ENCODE data around the gene POU6F1.

DNA sequence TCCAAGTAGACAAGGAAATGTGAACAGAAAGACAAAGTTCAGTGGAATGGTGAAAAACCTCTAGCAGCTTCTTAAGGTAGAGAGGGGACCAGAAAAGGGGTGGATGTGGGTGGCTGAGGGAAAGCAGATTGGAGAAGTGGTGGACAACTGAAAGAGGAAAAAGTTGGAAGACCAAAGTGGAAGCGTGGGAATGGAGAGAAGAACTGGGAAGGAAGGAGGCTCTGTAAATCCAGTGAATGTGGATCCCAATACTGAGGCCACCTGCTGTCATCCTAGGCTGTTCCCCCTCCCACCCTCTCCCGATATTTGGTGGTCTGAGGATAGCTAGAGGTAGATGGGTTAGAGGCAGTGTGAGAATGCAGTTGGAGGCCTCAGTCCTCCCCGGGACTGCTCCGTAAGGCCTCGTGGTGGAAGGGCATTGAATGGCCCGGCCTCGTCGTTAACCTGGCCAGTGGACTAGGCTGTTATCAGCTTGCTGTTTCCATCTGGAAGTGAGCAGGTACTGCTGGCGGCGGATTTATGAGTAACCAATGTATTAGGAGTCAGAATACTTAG, 822 bp upstream of the POU6F1 start:
- TF ChIP-seq, protein P1, sequence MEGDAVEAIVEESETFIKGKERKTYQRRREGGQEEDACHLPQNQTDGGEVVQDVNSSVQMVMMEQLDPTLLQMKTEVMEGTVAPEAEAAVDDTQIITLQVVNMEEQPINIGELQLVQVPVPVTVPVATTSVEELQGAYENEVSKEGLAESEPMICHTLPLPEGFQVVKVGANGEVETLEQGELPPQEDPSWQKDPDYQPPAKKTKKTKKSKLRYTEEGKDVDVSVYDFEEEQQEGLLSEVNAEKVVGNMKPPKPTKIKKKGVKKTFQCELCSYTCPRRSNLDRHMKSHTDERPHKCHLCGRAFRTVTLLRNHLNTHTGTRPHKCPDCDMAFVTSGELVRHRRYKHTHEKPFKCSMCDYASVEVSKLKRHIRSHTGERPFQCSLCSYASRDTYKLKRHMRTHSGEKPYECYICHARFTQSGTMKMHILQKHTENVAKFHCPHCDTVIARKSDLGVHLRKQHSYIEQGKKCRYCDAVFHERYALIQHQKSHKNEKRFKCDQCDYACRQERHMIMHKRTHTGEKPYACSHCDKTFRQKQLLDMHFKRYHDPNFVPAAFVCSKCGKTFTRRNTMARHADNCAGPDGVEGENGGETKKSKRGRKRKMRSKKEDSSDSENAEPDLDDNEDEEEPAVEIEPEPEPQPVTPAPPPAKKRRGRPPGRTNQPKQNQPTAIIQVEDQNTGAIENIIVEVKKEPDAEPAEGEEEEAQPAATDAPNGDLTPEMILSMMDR (IDR thresholded peaks at IDR 0.05): no peak
- TF ChIP-seq POLR2A (IDR thresholded peaks at IDR 0.05): no peak
